H1 (cell line): Measurements from ENCODE around the gene CORO1C. TPM values are rescaled to one million over a fixed set of nuclear protein-coding genes. Genes with fewer than 3 reads are reported as not detected.

ENCODE experiments used
- GABPA ChIP-seq: IDR thresholded peaks from 2 replicates; pipeline ENCODE4 v1.6.1; 2011; ENCODE audit warnings: mild to moderate bottlenecking, low read length, moderate library complexity, borderline replicate concordance; ENCODE audit not compliant: insufficient read depth
- RFX5 ChIP-seq: IDR thresholded peaks from 2 replicates; pipeline ENCODE4 v1.6.1; 2011; ENCODE audit warnings: low read depth, low read length, improper control_type of control experiment, borderline replicate concordance
- SAP30 ChIP-seq: fragments of 300-600 bp; sonication (generic); IDR thresholded peaks from 2 replicates; pipeline ENCODE4 v1.7.1; 2012; ENCODE audit warnings: low read length, moderate library complexity, mild to moderate bottlenecking, inconsistent platforms; ENCODE audit not compliant: insufficient read depth, insufficient replicate concordance
- TBP ChIP-seq: IDR thresholded peaks from 2 replicates; pipeline ENCODE4 v1.6.1; 2011; ENCODE audit warnings: low read depth, low read length, improper control_type of control experiment
- polyA plus RNA-seq, 7 experiments: library from polyadenylated mRNA; depleted of rRNA in 3 of 7; stranded (reverse) in 5 of 7; unstranded in 2 of 7; fragments of >200 nt in 5 of 7; fragments of 200-250 nt in 2 of 7; gene quantifications; 1 replicate in 5 of 7; 2 replicates in 1 of 7; 4 replicates in 1 of 7; pipeline versions ENCODE4 v1.2.1 to v1.2.3, GENCODE V29; 2011 to 2013; ENCODE audit warnings: missing spikeins in 2 of 7, mixed read lengths in 2 of 7
- total RNA-seq: library from RNA; stranded (reverse); fragmentation: NEBNext Ultra II Directional; extraction: Animal tissue kit (Norgen Biotek cat#: 25700); gene quantifications from 2 replicates; pipeline ENCODE4 v1.2.1, GENCODE V29; 2021

Gene CORO1C
- total and polyA plus RNA-seq, 2 of the 8 experiments (the other 6 are each of a cell fraction or from before 2014, with no cell fraction given) = 72.7 to 120 TPM

DNA sequence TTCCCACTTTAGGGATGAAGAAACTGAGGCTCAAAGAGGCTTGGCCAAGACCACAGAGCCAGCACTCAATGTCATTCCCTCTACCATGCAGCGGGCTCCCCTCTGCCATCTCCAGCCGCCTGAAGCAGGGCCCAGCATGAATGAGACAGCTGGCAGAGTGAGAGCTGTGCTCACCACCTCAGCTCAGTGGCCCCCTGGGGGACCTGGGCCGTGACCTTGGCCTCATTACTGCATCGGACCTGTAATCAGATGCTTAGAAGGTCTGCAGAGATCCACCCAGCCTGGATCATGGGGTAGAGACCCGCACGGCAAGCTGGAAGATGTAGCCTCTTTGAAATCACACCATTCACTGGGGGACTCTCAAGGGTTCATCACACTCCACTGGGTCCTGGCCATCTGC, 22.7 kb upstream of the CORO1C start (continued):
- TF ChIP-seq SAP30 (no peak), TBP (no peak), RFX5 (no peak), GABPA (no peak)
